Measurements from ENCODE around the gene DNAH8.

GRCh38 chr6:38695227-38695900 lies 19.7 kb upstream of the DNAH8 start:
- TF ChIP-seq CTCF (IDR thresholded peaks at IDR 0.05) (no peak), POLR2AphosphoS5 (IDR thresholded peaks at IDR 0.05; ENCODE audit: low read depth, low read length) (no peak)

Measured in Panc1 (cell line).